HG02870 (cell line): ENCODE measurements around the gene ASCC3.
"Not testable (repeated sequence)": the region's sequence is repeated elsewhere in the genome, so short reads cannot be mapped to it uniquely, and the experiment has no call there.

Experiments used
- ATAC-seq: cut with Tn5 transposase; IDR thresholded peaks from one replicate; pipeline ENCODE4 v1.9.1; 2021; ENCODE audit warnings: mild to moderate bottlenecking, moderate library complexity; ENCODE audit not compliant: unreplicated experiment

Gene ASCC3

GRCh38 chr6:100665041-100665380 lies 216.1 kb downstream of the ASCC3 start:
- ATAC-seq: peak; percentile 99

GRCh38 chr6:100664274-100665040 lies 216.7 kb downstream of the ASCC3 start:
- ATAC-seq: peak; percentile 29

GRCh38 chr6:100663219-100663863 lies 217.8 kb downstream of the ASCC3 start:
- ATAC-seq: no peak

- ATAC-seq: no peak
These were observed 218.9 kb downstream of the ASCC3 start for GRCh38 chr6:100662264-100662663.

- no peak for ATAC-seq
These were observed 222.6 kb downstream of the ASCC3 start for GRCh38 chr6:100658486-100658885.

GRCh38 chr6:100657678-100658330 lies 223.3 kb downstream of the ASCC3 start:
- ATAC-seq: peak; percentile 47

GRCh38 chr6:100641147-100641546 lies 240.0 kb downstream of the ASCC3 start:
- ATAC-seq: not testable (repeated sequence)

GRCh38 chr6:100633096-100633777 lies 247.9 kb downstream of the ASCC3 start:
- ATAC-seq: no peak

- ATAC-seq: no peak
These were observed 250.6 kb downstream of the ASCC3 start for GRCh38 chr6:100630536-100630935.

- ATAC-seq: no peak
These were observed 253.0 kb downstream of the ASCC3 start for GRCh38 chr6:100627911-100628758.

- no peak for ATAC-seq
These were observed 254.4 kb downstream of the ASCC3 start for GRCh38 chr6:100626721-100627120.

GRCh38 chr6:100622907-100623692 lies 258.0 kb downstream of the ASCC3 start:
- ATAC-seq: no peak

GRCh38 chr6:100620085-100620840 lies 260.9 kb downstream of the ASCC3 start:
- no peak for ATAC-seq

GRCh38 chr6:100618351-100618671 lies 262.8 kb downstream of the ASCC3 start:
- no peak for ATAC-seq

- ATAC-seq: peak; percentile 61
These were observed 263.3 kb downstream of the ASCC3 start for GRCh38 chr6:100617633-100618350.

- ATAC-seq: no peak
These were observed 266.2 kb downstream of the ASCC3 start for GRCh38 chr6:100614933-100615332.

- no peak for ATAC-seq
These were observed 266.7 kb downstream of the ASCC3 start for GRCh38 chr6:100614386-100614785.

GRCh38 chr6:100613656-100614055 lies 267.5 kb downstream of the ASCC3 start:
- ATAC-seq: no peak

- no peak for ATAC-seq
These were observed 269.0 kb downstream of the ASCC3 start for GRCh38 chr6:100612094-100612493.
